Stimulated activated CD8-positive, alpha-beta memory T cell treated with anti-CD3 and anti-CD28 coated beads, Interleukin-7, amount 100 ng/mL, for 48 hours (primary cell): ENCODE results near the gene IGSF8.

ENCODE experiments used
- DNase-seq, 2 donors: peaks; one replicate each; pipeline ENCODE4 v3.0.0-alpha.2; 2020; ENCODE audit warnings: low read depth in 1 of 2; ENCODE audit errors: extremely low read depth in 1 of 2

IGSF8 gene

GRCh38 chr1:160107512-160107911 is 9.1 kb upstream of the IGSF8 start:
- no peak for DNase-seq

- DNase-seq = no peak
Measured at GRCh38 chr1:160105155-160105554, 6.7 kb upstream of the IGSF8 start.

GRCh38 chr1:160104486-160104885 is 6.1 kb upstream of the IGSF8 start:
- no peak for DNase-seq

- no peak for DNase-seq
Measured at GRCh38 chr1:160103658-160104408, 5.4 kb upstream of the IGSF8 start.

- DNase-seq = no peak
Measured at GRCh38 chr1:160101717-160102522, 3.5 kb upstream of the IGSF8 start.

GRCh38 chr1:160101037-160101716 is 2.8 kb upstream of the IGSF8 start:
- peak; percentile 44 to 58 for DNase-seq

- DNase-seq = no peak
Measured at GRCh38 chr1:160099716-160100375, 1.4 kb upstream of the IGSF8 start.

GRCh38 chr1:160098852-160099561 is 588 bp upstream of the IGSF8 start:
- peak; percentile 95 to 96 for DNase-seq

GRCh38 chr1:160097151-160097910 is 1.1 kb downstream of the IGSF8 start:
- no peak for DNase-seq

- no peak for DNase-seq
Measured at GRCh38 chr1:160096274-160097116, 1.9 kb downstream of the IGSF8 start.

GRCh38 chr1:160095382-160096105 is 2.9 kb downstream of the IGSF8 start:
- no peak for DNase-seq

GRCh38 chr1:160094806-160095205 is 3.6 kb downstream of the IGSF8 start:
- no peak for DNase-seq

GRCh38 chr1:160094291-160094625 is 4.2 kb downstream of the IGSF8 start:
- DNase-seq = no peak

- no peak for DNase-seq
Measured at GRCh38 chr1:160093624-160094290, 4.7 kb downstream of the IGSF8 start.

GRCh38 chr1:160093069-160093395 is 5.4 kb downstream of the IGSF8 start:
- DNase-seq = no peak

- DNase-seq = no peak
Measured at GRCh38 chr1:160092366-160093068, 5.9 kb downstream of the IGSF8 start.

- no peak for DNase-seq
Measured at GRCh38 chr1:160091666-160092223, 6.7 kb downstream of the IGSF8 start.
